Neural cell (in vitro differentiated cells): ENCODE measurements around the gene FREM2. TPM values are rescaled to one million over a fixed set of nuclear protein-coding genes. Genes with fewer than 3 reads are reported as not detected.

Experiments used
- H2AFZ ChIP-seq: fragments of 200-600, 300-800 bp; sonication (generic), shearing (Covaris generic); 2 replicates; pipeline ENCODE4 v1.6.0; 2014; ENCODE audit warnings: low read depth, mild to moderate bottlenecking, antibody characterized with exemption, low read length, moderate library complexity
- H3F3A ChIP-seq: fragments of 200-600 bp; shearing (Covaris generic); 2 replicates; pipeline ENCODE4 v1.6.1; 2016; ENCODE audit warnings: mild to moderate bottlenecking, moderate library complexity, mixed read lengths, antibody characterized with exemption, low read length; ENCODE audit not compliant: insufficient read depth, poor library complexity, severe bottlenecking
- H3K27ac ChIP-seq: fragments of 200-600, 300-800 bp; sonication (generic), shearing (Covaris generic); 2 replicates; pipeline ENCODE4 v1.5.1; 2014; ENCODE audit warnings: mild to moderate bottlenecking, low read length, moderate library complexity
- H3K27me3 ChIP-seq: fragments of 300-800, 200-600 bp; sonication (generic), shearing (Covaris generic); 2 replicates; pipeline ENCODE4 v1.6.0; 2014; ENCODE audit warnings: mild to moderate bottlenecking, low read depth, low read length, moderate library complexity; ENCODE audit not compliant: insufficient read depth
- H3K36me3 ChIP-seq: fragments of 300-800, 200-600 bp; sonication (generic), shearing (Covaris generic); 2 replicates; pipeline ENCODE4 v1.5.1; 2014; ENCODE audit warnings: mild to moderate bottlenecking, antibody characterized with exemption, low read length, moderate library complexity; ENCODE audit not compliant: insufficient read depth
- H3K4me2 ChIP-seq: fragments of 300-800, 200-600 bp; sonication (generic), shearing (Covaris generic); 2 replicates; pipeline ENCODE4 v1.6.0; 2014; ENCODE audit warnings: mild to moderate bottlenecking, low read length
- H3K4me3 ChIP-seq: fragments of 300-800, 200-600 bp; sonication (generic), shearing (Covaris generic); 2 replicates; pipeline ENCODE4 v1.5.1; 2014; ENCODE audit warnings: mild to moderate bottlenecking, low read length, moderate library complexity
- H3K79me2 ChIP-seq: fragments of 200-600 bp; shearing (Covaris generic); replicated peaks from 2 replicates; pipeline ENCODE4 v1.6.0; 2014; ENCODE audit warnings: mild to moderate bottlenecking, low read length, moderate library complexity; ENCODE audit not compliant: insufficient read depth
- H3K9ac ChIP-seq: fragments of 300-800, 200-600 bp; sonication (generic), shearing (Covaris generic); 2 replicates; pipeline ENCODE4 v1.6.1; 2016; ENCODE audit warnings: mild to moderate bottlenecking, low read length, mixed read lengths
- H3K9me2 ChIP-seq: fragments of 200-600 bp; shearing (Covaris generic); 2 replicates; pipeline ENCODE4 v1.6.1; 2016; ENCODE audit warnings: mild to moderate bottlenecking, low read length, mixed read lengths; ENCODE audit not compliant: insufficient read depth
- H3K9me3 ChIP-seq: fragments of 200-600, 300-800 bp; sonication (generic), shearing (Covaris generic); 2 replicates; pipeline ENCODE4 v1.6.1; 2016; ENCODE audit warnings: mild to moderate bottlenecking, mixed run types, low read length, moderate library complexity, mixed read lengths
- H4K20me1 ChIP-seq: fragments of 200-600 bp; shearing (Covaris generic); 2 replicates; pipeline ENCODE4 v1.6.1; 2016; ENCODE audit warnings: mild to moderate bottlenecking, mixed run types; ENCODE audit not compliant: insufficient read depth
- EP300 ChIP-seq: fragments of 450-650 bp; conservative IDR thresholded peaks from 2 replicates; pipeline ENCODE4 v1.6.1; 2014; ENCODE audit warnings: antibody characterized with exemption, mild to moderate bottlenecking, moderate library complexity; ENCODE audit not compliant: poor library complexity, severe bottlenecking
- EZH2 ChIP-seq: fragments of 200-600, 300-800 bp; shearing (Covaris generic), sonication (generic); IDR thresholded peaks from 2 replicates; pipeline ENCODE4 v1.6.1; 2014; ENCODE audit warnings: antibody characterized with exemption, low read length, borderline replicate concordance, mild to moderate bottlenecking; ENCODE audit not compliant: insufficient read depth, poor library complexity, severe bottlenecking
- MXI1 ChIP-seq: fragments of 450-650 bp; conservative IDR thresholded peaks from 2 replicates; pipeline ENCODE4 v1.6.1; 2014; ENCODE audit warnings: antibody characterized with exemption, mild to moderate bottlenecking; ENCODE audit not compliant: poor library complexity, severe bottlenecking
- POLR2AphosphoS5 ChIP-seq: IDR thresholded peaks from 2 replicates; pipeline ENCODE4 v1.6.1; 2012
- RAD21 ChIP-seq: fragments of 450-650 bp; conservative IDR thresholded peaks from 2 replicates; pipeline ENCODE4 v1.6.1; 2014; ENCODE audit warnings: antibody characterized with exemption, mild to moderate bottlenecking, moderate library complexity
- SMC3 ChIP-seq: fragments of 450-650 bp; conservative IDR thresholded peaks from 2 replicates; pipeline ENCODE4 v1.6.1; 2014; ENCODE audit warnings: antibody characterized with exemption, mild to moderate bottlenecking, moderate library complexity; ENCODE audit not compliant: poor library complexity
- TAF1 ChIP-seq: IDR thresholded peaks from 2 replicates; pipeline ENCODE4 v1.6.1; 2012; ENCODE audit warnings: low read depth
- polyA plus RNA-seq: library from polyadenylated mRNA; depleted of rRNA; stranded (reverse); fragments of >200 nt; gene quantifications from 2 replicates; pipeline ENCODE4 v1.2.3, GENCODE V29; 2014
- TF ChIP-seq, protein P1 (sequence below): fragments of 450-650 bp; IDR thresholded peaks from 2 replicates; pipeline ENCODE4 v1.5.1; 2014; ENCODE audit warnings: antibody characterized with exemption, mild to moderate bottlenecking, moderate library complexity; ENCODE audit not compliant: poor library complexity, severe bottlenecking
- TF ChIP-seq, protein P2 (sequence below): IDR thresholded peaks from 2 replicates; pipeline ENCODE4 v1.6.1; 2012; ENCODE audit warnings: borderline replicate concordance

The FREM2 gene
- polyA plus RNA-seq, 1 donor from 2014 or later = 0.19 TPM

DNA sequence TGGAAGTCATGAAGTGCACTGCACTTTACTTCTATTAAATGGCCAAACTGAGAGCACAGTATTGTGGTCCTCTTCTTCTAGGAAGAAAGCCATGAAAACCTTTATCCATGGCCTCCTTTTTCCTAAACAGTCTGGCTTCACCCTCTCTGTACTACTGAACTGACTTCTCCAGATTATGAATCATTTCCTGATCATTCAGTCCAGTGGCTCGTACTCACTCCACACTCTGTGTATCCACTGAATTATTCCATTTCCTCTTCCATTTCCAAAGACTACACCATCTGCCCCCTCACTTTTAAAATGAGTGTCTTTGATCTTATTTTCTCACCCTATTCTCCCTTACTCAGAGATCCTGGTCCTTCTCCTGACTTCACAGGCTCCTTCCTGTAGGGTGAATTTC lies 29.7 kb upstream of the FREM2 start:
- H4K20me1 ChIP-seq = no peaks in the 10 kb centered on the region
- TF ChIP-seq, protein P1, sequence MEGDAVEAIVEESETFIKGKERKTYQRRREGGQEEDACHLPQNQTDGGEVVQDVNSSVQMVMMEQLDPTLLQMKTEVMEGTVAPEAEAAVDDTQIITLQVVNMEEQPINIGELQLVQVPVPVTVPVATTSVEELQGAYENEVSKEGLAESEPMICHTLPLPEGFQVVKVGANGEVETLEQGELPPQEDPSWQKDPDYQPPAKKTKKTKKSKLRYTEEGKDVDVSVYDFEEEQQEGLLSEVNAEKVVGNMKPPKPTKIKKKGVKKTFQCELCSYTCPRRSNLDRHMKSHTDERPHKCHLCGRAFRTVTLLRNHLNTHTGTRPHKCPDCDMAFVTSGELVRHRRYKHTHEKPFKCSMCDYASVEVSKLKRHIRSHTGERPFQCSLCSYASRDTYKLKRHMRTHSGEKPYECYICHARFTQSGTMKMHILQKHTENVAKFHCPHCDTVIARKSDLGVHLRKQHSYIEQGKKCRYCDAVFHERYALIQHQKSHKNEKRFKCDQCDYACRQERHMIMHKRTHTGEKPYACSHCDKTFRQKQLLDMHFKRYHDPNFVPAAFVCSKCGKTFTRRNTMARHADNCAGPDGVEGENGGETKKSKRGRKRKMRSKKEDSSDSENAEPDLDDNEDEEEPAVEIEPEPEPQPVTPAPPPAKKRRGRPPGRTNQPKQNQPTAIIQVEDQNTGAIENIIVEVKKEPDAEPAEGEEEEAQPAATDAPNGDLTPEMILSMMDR = no peak
- TF ChIP-seq, protein P2, sequence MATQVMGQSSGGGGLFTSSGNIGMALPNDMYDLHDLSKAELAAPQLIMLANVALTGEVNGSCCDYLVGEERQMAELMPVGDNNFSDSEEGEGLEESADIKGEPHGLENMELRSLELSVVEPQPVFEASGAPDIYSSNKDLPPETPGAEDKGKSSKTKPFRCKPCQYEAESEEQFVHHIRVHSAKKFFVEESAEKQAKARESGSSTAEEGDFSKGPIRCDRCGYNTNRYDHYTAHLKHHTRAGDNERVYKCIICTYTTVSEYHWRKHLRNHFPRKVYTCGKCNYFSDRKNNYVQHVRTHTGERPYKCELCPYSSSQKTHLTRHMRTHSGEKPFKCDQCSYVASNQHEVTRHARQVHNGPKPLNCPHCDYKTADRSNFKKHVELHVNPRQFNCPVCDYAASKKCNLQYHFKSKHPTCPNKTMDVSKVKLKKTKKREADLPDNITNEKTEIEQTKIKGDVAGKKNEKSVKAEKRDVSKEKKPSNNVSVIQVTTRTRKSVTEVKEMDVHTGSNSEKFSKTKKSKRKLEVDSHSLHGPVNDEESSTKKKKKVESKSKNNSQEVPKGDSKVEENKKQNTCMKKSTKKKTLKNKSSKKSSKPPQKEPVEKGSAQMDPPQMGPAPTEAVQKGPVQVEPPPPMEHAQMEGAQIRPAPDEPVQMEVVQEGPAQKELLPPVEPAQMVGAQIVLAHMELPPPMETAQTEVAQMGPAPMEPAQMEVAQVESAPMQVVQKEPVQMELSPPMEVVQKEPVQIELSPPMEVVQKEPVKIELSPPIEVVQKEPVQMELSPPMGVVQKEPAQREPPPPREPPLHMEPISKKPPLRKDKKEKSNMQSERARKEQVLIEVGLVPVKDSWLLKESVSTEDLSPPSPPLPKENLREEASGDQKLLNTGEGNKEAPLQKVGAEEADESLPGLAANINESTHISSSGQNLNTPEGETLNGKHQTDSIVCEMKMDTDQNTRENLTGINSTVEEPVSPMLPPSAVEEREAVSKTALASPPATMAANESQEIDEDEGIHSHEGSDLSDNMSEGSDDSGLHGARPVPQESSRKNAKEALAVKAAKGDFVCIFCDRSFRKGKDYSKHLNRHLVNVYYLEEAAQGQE = no peak
- TF ChIP-seq EZH2 (no peak), MXI1 (no peak), POLR2AphosphoS5 (no peak)
- no peak overlapping the region for H3K27ac ChIP-seq
- no peaks in the 10 kb centered on the region for H3K79me2 ChIP-seq
- H3K9me3 ChIP-seq = no peaks in the 10 kb centered on the region
- no peak overlapping the region for H3K9ac ChIP-seq
- H3K4me2 ChIP-seq = no peak overlapping the region
- H3K4me3 ChIP-seq = no peak overlapping the region
- no peaks in the 10 kb centered on the region for H3K36me3 ChIP-seq
- no peaks in the 10 kb centered on the region for H3K27me3 ChIP-seq
- H3K9me2 ChIP-seq = no peaks in the 10 kb centered on the region
- no peaks in the 10 kb centered on the region for H3F3A ChIP-seq
- H2AFZ ChIP-seq = no peak overlapping the region

DNA sequence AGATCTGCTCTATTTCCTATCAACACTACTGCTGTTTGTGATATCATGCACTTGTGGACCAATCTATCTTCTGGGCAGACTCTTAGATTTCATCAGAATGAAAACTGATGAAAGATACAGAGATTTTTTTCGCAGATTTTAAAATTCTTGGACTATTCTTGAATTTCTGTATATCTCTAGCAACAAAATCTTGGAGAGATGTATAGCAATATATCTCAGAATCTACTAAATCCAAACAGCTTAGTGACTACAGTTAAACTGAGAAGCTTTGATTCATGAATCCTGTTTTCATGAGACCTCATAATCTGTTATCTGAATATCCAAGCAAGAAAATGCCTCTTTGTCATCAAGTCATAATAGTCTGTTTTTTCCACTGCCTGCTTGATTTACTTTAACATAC lies 28.0 kb upstream of the FREM2 start:
- no peaks in the 10 kb centered on the region for H4K20me1 ChIP-seq
- no peak overlapping the region for H2AFZ ChIP-seq
- H3K9me3 ChIP-seq = no peaks in the 10 kb centered on the region
- no peaks in the 10 kb centered on the region for H3K9me2 ChIP-seq
- TF ChIP-seq POLR2AphosphoS5 = no peak
- TF ChIP-seq, protein P1 = no peak
- no peak for TF ChIP-seq EP300
- no peak for TF ChIP-seq EZH2
- TF ChIP-seq, protein P2 = no peak
- no peak for TF ChIP-seq RAD21
- TF ChIP-seq TAF1 = no peak
- TF ChIP-seq MXI1 = no peak
- TF ChIP-seq SMC3 = no peak
- H3K27ac ChIP-seq = no peak overlapping the region
- no peak overlapping the region for H3K9ac ChIP-seq
- no peaks in the 10 kb centered on the region for H3K36me3 ChIP-seq
- H3F3A ChIP-seq = no peaks in the 10 kb centered on the region
- H3K4me2 ChIP-seq = no peak overlapping the region
- no peak overlapping the region for H3K4me3 ChIP-seq
- no peaks in the 10 kb centered on the region for H3K27me3 ChIP-seq
- H3K79me2 ChIP-seq = no peaks in the 10 kb centered on the region
